Daoy (cell line): Measurements from ENCODE around the gene NDUFB10. TPM values are rescaled to one million over a fixed set of nuclear protein-coding genes. Genes with fewer than 3 reads are reported as not detected.
A peak's percentile ranks its signal among the peaks of the same experiment; 100 is the strongest.

Source experiments
- DNase-seq: peaks from one replicate; pipeline ENCODE4 v3.0.0-alpha.2; 2015; ENCODE audit warnings: low read depth
- total RNA-seq: library from RNA; depleted of rRNA; stranded (reverse); fragments of >200 nt; shearing (Covaris generic); gene quantifications from 2 replicates; pipeline ENCODE4 v1.2.3, GENCODE V29; 2014

The NDUFB10 gene
- total RNA-seq, 1 experiment from 2014 or later = 156 TPM

- no peak for DNase-seq
These were observed 25.2 kb downstream of the NDUFB10 start for GRCh38 chr16:1984347-1985225.

- DNase-seq = no peak
These were observed 26.3 kb downstream of the NDUFB10 start for GRCh38 chr16:1985466-1986150.

- DNase-seq = no peak
These were observed 27.9 kb downstream of the NDUFB10 start for GRCh38 chr16:1987198-1987597.

- peak; percentile 39 for DNase-seq
These were observed 30.1 kb downstream of the NDUFB10 start, which contains the start of gene SYNGR3 for GRCh38 chr16:1989209-1990100. Gene SYNGR3 (plus strand): TSS chr16:1989970. CDS start chr16:1990103, 133 bp downstream.

- no peak for DNase-seq
These were observed 30.7 kb downstream of the NDUFB10 start for GRCh38 chr16:1990101-1990350.

GRCh38 chr16:1990351-1991134 lies 31.2 kb downstream of the NDUFB10 start:
- DNase-seq = peak; percentile 24

GRCh38 chr16:1991135-1991551 lies 31.8 kb downstream of the NDUFB10 start:
- DNase-seq = no peak

- no peak for DNase-seq
These were observed 32.2 kb downstream of the NDUFB10 start for GRCh38 chr16:1991588-1991947.

GRCh38 chr16:1991948-1992703 lies 32.8 kb downstream of the NDUFB10 start:
- peak; percentile 87 for DNase-seq

- DNase-seq = no peak
These were observed 33.5 kb downstream of the NDUFB10 start for GRCh38 chr16:1992704-1993317.

GRCh38 chr16:1993731-1994131 lies 34.4 kb downstream of the NDUFB10 start:
- DNase-seq = no peak

- DNase-seq = no peak
These were observed 38.4 kb downstream of the NDUFB10 start for GRCh38 chr16:1997494-1998359.

- no peak for DNase-seq
These were observed 39.1 kb downstream of the NDUFB10 start for GRCh38 chr16:1998360-1998835.

- DNase-seq = no peak
These were observed 39.8 kb downstream of the NDUFB10 start for GRCh38 chr16:1998852-1999801.

- no peak for DNase-seq
These were observed 40.7 kb downstream of the NDUFB10 start for GRCh38 chr16:1999866-2000514.

GRCh38 chr16:2001035-2001434 lies 41.7 kb downstream of the NDUFB10 start:
- DNase-seq = no peak
